Measurements from ENCODE around the gene MEP1B. TPM values are rescaled to one million over a fixed set of nuclear protein-coding genes. Genes with fewer than 3 reads are reported as not detected.

The MEP1B gene
- polyA plus RNA-seq, 1 of the 3 experiments (the other 2 are of a cell fraction): not detected

DNA sequence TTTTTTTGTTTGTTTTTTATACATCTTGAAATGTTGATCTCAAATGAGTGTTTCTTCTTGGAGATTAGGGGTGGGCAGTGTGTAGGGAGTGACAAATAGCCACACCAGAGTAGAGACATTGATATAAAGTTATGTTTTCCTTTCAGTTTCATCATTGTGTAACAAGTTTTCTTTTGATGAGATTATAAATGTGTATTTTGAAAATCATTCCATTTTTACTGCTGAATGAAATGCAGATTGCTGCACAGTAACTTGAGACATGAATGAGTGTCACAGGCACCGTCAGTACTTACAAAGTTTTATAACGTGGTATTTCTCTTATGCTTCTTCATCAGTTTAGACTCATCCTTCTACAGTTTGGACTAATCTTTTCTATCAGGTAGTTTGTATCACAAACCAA lies 370 bp downstream of the MEP1B start:
- Histone ChIP-seq H3K9me3 (no peaks in the 10 kb centered on the region), H3K4me1 (ENCODE audit: control insufficient read depth in 1 of 2, insufficient read depth in 2 of 2, low read depth in 1 of 2, low read length in 1 of 2) (no peaks in the 10 kb centered on the region)
- CTCF ChIA-PET: no interaction called here

More for the DNA sequence above, 370 bp downstream of the MEP1B start:
- Histone ChIP-seq H3K79me2 (ENCODE audit: insufficient read depth) (no peaks in the 10 kb centered on the region), H3K4me3 (ENCODE audit: low read depth in 2 of 2, low read length in 1 of 2) (no peak overlapping the region), H2AFZ (ENCODE audit: low read depth) (no peak overlapping the region), H3K27ac (ENCODE audit: low read depth in 2 of 2, low read length in 1 of 2) (no peak overlapping the region), H4K20me1 (ENCODE audit: insufficient read depth) (no peaks in the 10 kb centered on the region), H3K4me2 (no peak overlapping the region), H3K36me3 (replicated peaks in 1 of 2; ENCODE audit: control insufficient read depth in 1 of 2, insufficient read depth in 2 of 2, low read length in 1 of 2) (no peaks in the 10 kb centered on the region), H3F3A (replicated peaks; ENCODE audit: insufficient read depth) (no peaks in the 10 kb centered on the region), H3K27me3 (ENCODE audit: insufficient read depth) (no peaks in the 10 kb centered on the region), H3K9me2 (no peaks in the 10 kb centered on the region), H3K9ac (no peak overlapping the region)
- 37% methylated on average over 2 of the region's 2 CpGs for WGBS (ENCODE audit: low lambda C conversion rate)
- no peak for TF ChIP-seq GABPA (IDR thresholded peaks at IDR 0.05; ENCODE audit: low read depth)
- no peak for TF ChIP-seq MXI1 (IDR thresholded peaks at IDR 0.05; ENCODE audit: low read depth, low read length)
- TF ChIP-seq TCF12 (IDR thresholded peaks at IDR 0.05): no peak
- TF ChIP-seq FOXJ3 (CRISPR knock-in tag; IDR thresholded peaks at IDR 0.05): no peak
- TF ChIP-seq RXRA (IDR thresholded peaks at IDR 0.05; ENCODE audit: borderline replicate concordance, low read depth): no peak
- no peak for TF ChIP-seq TAF1 (IDR thresholded peaks at IDR 0.05; ENCODE audit: borderline replicate concordance, low read depth, low read length)
- TF ChIP-seq USF2 (IDR thresholded peaks at IDR 0.05; ENCODE audit: borderline replicate concordance, low read depth, low read length): no peak
- TF ChIP-seq, protein P1, sequence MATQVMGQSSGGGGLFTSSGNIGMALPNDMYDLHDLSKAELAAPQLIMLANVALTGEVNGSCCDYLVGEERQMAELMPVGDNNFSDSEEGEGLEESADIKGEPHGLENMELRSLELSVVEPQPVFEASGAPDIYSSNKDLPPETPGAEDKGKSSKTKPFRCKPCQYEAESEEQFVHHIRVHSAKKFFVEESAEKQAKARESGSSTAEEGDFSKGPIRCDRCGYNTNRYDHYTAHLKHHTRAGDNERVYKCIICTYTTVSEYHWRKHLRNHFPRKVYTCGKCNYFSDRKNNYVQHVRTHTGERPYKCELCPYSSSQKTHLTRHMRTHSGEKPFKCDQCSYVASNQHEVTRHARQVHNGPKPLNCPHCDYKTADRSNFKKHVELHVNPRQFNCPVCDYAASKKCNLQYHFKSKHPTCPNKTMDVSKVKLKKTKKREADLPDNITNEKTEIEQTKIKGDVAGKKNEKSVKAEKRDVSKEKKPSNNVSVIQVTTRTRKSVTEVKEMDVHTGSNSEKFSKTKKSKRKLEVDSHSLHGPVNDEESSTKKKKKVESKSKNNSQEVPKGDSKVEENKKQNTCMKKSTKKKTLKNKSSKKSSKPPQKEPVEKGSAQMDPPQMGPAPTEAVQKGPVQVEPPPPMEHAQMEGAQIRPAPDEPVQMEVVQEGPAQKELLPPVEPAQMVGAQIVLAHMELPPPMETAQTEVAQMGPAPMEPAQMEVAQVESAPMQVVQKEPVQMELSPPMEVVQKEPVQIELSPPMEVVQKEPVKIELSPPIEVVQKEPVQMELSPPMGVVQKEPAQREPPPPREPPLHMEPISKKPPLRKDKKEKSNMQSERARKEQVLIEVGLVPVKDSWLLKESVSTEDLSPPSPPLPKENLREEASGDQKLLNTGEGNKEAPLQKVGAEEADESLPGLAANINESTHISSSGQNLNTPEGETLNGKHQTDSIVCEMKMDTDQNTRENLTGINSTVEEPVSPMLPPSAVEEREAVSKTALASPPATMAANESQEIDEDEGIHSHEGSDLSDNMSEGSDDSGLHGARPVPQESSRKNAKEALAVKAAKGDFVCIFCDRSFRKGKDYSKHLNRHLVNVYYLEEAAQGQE (IDR thresholded peaks at IDR 0.05; ENCODE audit: low read depth, low read length): no peak
- TF ChIP-seq, protein P2, sequence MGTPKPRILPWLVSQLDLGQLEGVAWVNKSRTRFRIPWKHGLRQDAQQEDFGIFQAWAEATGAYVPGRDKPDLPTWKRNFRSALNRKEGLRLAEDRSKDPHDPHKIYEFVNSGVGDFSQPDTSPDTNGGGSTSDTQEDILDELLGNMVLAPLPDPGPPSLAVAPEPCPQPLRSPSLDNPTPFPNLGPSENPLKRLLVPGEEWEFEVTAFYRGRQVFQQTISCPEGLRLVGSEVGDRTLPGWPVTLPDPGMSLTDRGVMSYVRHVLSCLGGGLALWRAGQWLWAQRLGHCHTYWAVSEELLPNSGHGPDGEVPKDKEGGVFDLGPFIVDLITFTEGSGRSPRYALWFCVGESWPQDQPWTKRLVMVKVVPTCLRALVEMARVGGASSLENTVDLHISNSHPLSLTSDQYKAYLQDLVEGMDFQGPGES (IDR thresholded peaks at IDR 0.05; ENCODE audit: low read depth, low read length): no peak
- TF ChIP-seq SIN3A (IDR thresholded peaks at IDR 0.05; ENCODE audit: borderline replicate concordance, low read depth, low read length): no peak
- TF ChIP-seq SMC3 (IDR thresholded peaks at IDR 0.05; ENCODE audit: low read depth, low read length): no peak
- no peak for TF ChIP-seq NFIC (IDR thresholded peaks at IDR 0.05; ENCODE audit: borderline replicate concordance)
- no peak for TF ChIP-seq EP300 (IDR thresholded peaks at IDR 0.05; ENCODE audit: borderline replicate concordance in 1 of 2, low read depth in 1 of 2, low read length in 1 of 2)
- no peak for TF ChIP-seq ZBTB33 (IDR thresholded peaks at IDR 0.05; ENCODE audit: borderline replicate concordance, low read depth)
- TF ChIP-seq RAD21 (IDR thresholded peaks at IDR 0.05; ENCODE audit: low read length): no peak
- TF ChIP-seq RFX5 (IDR thresholded peaks at IDR 0.05; ENCODE audit: low read length): no peak
- POLR2A ChIA-PET: no interaction called here
- DNase-seq: no peak

Measured in SK-N-SH (cell line).